ENCODE measurements around the gene ZACN.
"Not testable (repeated sequence)": the region's sequence is repeated elsewhere in the genome, so short reads cannot be mapped to it uniquely, and the experiment has no call there.

The ZACN gene

GRCh38 chr17:76048025-76048605, 30.9 kb upstream of the ZACN start:
- in situ Hi-C loops (cut with HindIII; ENCODE audit: low pct_unique_long_range_greater_than_20kb, low sequenced_read_pairs), result no loop called here
- no peak for DNase-seq (ENCODE audit: low read depth in 1 of 2, low spot score in 1 of 2)
- no peak for TF ChIP-seq JUND (IDR thresholded peaks at IDR 0.05; ENCODE audit: low read depth)

GRCh38 chr17:76048711-76049110, 30.3 kb upstream of the ZACN start:
- no peak for TF ChIP-seq JUND (IDR thresholded peaks at IDR 0.05; ENCODE audit: low read depth)
- no peak for DNase-seq (ENCODE audit: low read depth in 1 of 2, low spot score in 1 of 2)
- in situ Hi-C loops (cut with HindIII; ENCODE audit: low pct_unique_long_range_greater_than_20kb, low sequenced_read_pairs), result no loop called here

- no peak for DNase-seq (ENCODE audit: low read depth in 1 of 2, low spot score in 1 of 2)
- no peak for TF ChIP-seq JUND (IDR thresholded peaks at IDR 0.05; ENCODE audit: low read depth)
- in situ Hi-C loops (cut with HindIII; ENCODE audit: low pct_unique_long_range_greater_than_20kb, low sequenced_read_pairs), result no loop called here
These were observed 29.7 kb upstream of the ZACN start for GRCh38 chr17:76049239-76049638.

GRCh38 chr17:76049836-76050537, 29.0 kb upstream of the ZACN start:
- TF ChIP-seq JUND (IDR thresholded peaks at IDR 0.05; ENCODE audit: low read depth), result no peak
- in situ Hi-C loops (cut with HindIII; ENCODE audit: low pct_unique_long_range_greater_than_20kb, low sequenced_read_pairs), result no loop called here
- DNase-seq (ENCODE audit: low read depth in 1 of 2, low spot score in 1 of 2), result no peak

- no peak for TF ChIP-seq JUND (IDR thresholded peaks at IDR 0.05; ENCODE audit: low read depth)
- in situ Hi-C loops (cut with HindIII; ENCODE audit: low pct_unique_long_range_greater_than_20kb, low sequenced_read_pairs), result no loop called here
- peak in 1 of 2 experiments; percentile 74 for DNase-seq (ENCODE audit: low read depth in 1 of 2, low spot score in 1 of 2)
These were observed 28.2 kb upstream of the ZACN start for GRCh38 chr17:76050538-76051467.

- in situ Hi-C loops (cut with HindIII; ENCODE audit: low pct_unique_long_range_greater_than_20kb, low sequenced_read_pairs), result no loop called here
- no peak for DNase-seq (ENCODE audit: low read depth in 1 of 2, low spot score in 1 of 2)
- TF ChIP-seq JUND (IDR thresholded peaks at IDR 0.05; ENCODE audit: low read depth), result no peak
These were observed 27.4 kb upstream of the ZACN start for GRCh38 chr17:76051561-76051960.

- in situ Hi-C loops (cut with HindIII; ENCODE audit: low pct_unique_long_range_greater_than_20kb, low sequenced_read_pairs), result no loop called here
- no peak for DNase-seq (ENCODE audit: low read depth in 1 of 2, low spot score in 1 of 2)
These were observed 25.5 kb upstream of the ZACN start for GRCh38 chr17:76053246-76054111.

GRCh38 chr17:76054112-76054476, 24.9 kb upstream of the ZACN start:
- TF ChIP-seq JUND (IDR thresholded peaks at IDR 0.05; ENCODE audit: low read depth), result no peak
- in situ Hi-C loops (cut with HindIII; ENCODE audit: low pct_unique_long_range_greater_than_20kb, low sequenced_read_pairs), result no loop called here
- DNase-seq (ENCODE audit: low read depth in 1 of 2, low spot score in 1 of 2), result peak in 1 of 2 experiments; percentile 35

More at GRCh38 chr17:76053246-76054111, 25.5 kb upstream of the ZACN start:
- no peak for TF ChIP-seq JUND (IDR thresholded peaks at IDR 0.05; ENCODE audit: low read depth)

- in situ Hi-C loops (cut with HindIII; ENCODE audit: low pct_unique_long_range_greater_than_20kb, low sequenced_read_pairs), result no loop called here
- no peak for TF ChIP-seq JUND (IDR thresholded peaks at IDR 0.05; ENCODE audit: low read depth)
- DNase-seq (ENCODE audit: low read depth in 1 of 2, low spot score in 1 of 2), result peak in 1 of 2 experiments; percentile 54
These were observed 22.1 kb upstream of the ZACN start for GRCh38 chr17:76056882-76057281.

GRCh38 chr17:76058264-76058663, 20.7 kb upstream of the ZACN start:
- DNase-seq (ENCODE audit: low read depth in 1 of 2, low spot score in 1 of 2); in situ Hi-C loops (cut with HindIII; ENCODE audit: low pct_unique_long_range_greater_than_20kb, low sequenced_read_pairs): not testable (repeated sequence)

- no peak for TF ChIP-seq JUND (IDR thresholded peaks at IDR 0.05; ENCODE audit: low read depth)
- in situ Hi-C loops (cut with HindIII; ENCODE audit: low pct_unique_long_range_greater_than_20kb, low sequenced_read_pairs), result no loop called here
- DNase-seq (ENCODE audit: low read depth in 1 of 2, low spot score in 1 of 2), result no peak
These were observed 15.0 kb upstream of the ZACN start for GRCh38 chr17:76063875-76064546.

GRCh38 chr17:76065775-76066174, 13.2 kb upstream of the ZACN start:
- DNase-seq (ENCODE audit: low read depth in 1 of 2, low spot score in 1 of 2), result no peak
- in situ Hi-C loops (cut with HindIII; ENCODE audit: low pct_unique_long_range_greater_than_20kb, low sequenced_read_pairs), result no loop called here
- TF ChIP-seq JUND (IDR thresholded peaks at IDR 0.05; ENCODE audit: low read depth), result no peak
